Amniotic epithelial cell (primary cell): ENCODE data around the gene C7orf33.
A peak's percentile ranks its signal among the peaks of the same experiment; 100 is the strongest.
"Not testable (repeated sequence)": the region's sequence is repeated elsewhere in the genome, so short reads cannot be mapped to it uniquely, and the experiment has no call there.

ENCODE experiments used
- DNase-seq: peaks from one replicate; pipeline ENCODE4 v3.0.0-alpha.2; 2010; ENCODE audit warnings: low read depth

The C7orf33 gene

GRCh38 chr7:148580446-148580845 is 10.1 kb upstream of the C7orf33 start:
- DNase-seq, result no peak

- DNase-seq, result no peak
These were observed 8.9 kb upstream of the C7orf33 start for GRCh38 chr7:148581624-148582023.

DNA sequence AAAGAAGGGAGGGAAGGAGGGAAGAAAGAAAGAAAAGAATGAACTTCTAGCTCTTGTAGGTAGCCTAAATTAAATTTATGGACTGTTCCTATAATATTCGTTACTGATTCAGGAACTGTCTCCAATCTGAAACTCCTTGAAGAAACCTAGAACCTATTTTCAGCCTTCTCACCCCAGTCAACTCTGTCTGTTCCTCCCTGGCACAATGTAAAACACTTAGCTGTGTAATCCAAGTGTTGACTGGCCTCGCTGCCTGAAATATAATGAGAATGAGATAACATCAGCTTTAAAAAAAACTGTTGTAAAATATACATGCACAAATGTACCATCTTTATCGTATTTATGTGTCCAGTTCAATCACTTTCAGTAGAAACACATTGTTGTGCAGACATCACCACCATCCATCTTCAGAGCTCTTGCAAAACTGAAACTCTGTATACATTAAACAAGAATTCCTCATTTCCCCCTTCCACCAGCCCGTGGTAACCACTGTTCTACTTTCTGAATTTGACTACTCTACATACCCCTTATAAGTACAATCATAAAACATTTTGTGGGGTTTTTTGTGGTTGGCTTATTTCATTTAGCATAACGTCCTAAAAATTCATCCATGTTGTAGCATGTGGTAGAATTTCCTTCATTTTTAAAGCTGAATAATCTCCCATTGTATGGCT is 6.3 kb upstream of the C7orf33 start:
- no peak for DNase-seq

GRCh38 chr7:148585399-148585798 is 5.2 kb upstream of the C7orf33 start:
- no peak for DNase-seq

GRCh38 chr7:148587076-148587475 is 3.5 kb upstream of the C7orf33 start:
- DNase-seq, result no peak

DNA sequence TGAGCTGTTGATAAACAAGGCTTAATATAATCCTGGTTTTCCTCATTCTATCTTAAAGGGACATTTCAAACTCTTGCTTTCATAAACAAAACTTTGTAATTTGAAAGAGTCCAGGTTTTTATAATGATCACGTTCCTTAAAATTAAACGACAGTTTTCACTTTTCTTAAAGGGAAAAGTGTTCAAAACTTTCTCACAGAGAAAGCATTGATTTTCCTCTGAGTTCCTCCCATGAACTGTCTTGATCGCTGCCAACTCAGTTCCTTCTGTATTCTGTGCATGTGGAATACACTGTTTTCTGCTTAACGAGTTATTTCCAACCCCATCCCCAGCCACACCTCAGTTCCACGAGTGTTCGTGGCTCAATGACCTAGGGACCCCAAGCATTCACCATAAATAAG is 2.4 kb upstream of the C7orf33 start:
- no peak for DNase-seq

DNA sequence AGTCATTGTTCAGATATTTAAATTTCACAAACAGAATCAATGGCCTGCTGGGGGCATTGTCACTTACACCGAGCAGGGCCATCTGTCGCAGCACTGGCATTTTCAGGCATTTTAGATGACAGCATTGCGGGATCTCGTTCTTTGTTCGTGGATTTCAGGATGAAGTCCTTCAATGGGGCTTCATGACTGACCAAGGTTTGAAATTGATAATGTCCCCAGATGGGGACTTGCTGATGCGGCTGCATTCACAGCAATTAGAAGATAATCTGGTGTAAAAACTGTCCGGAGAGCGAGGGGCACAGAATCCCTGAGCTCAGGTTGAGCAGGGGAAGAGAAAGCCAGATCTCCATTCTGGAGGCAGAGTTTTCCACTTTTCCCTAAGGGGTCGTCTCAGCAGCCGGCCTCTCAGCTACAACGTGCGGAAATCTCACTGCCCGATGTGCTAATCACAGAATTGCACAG is 1.9 kb upstream of the C7orf33 start:
- no peak for DNase-seq

DNA sequence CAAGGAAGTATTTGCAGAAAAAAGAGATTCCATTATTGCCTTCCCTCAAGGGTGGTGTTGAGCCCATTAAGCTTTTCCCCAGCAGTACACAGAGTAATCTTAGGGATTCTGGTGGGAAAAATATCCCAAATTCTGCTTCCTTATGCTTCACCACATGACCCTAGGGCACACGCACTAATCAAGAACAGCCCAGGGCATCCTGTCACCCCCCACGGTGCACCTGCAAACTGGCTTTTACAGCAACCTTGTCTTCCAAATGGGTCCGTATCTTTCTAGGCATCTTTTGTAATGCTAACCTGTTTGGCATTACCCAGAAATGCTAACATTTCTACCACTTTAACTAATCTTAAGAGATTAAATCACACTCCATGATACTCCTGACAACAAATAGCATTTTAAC is 926 bp upstream of the C7orf33 start:
- no peak for DNase-seq

- not testable (repeated sequence) for DNase-seq
These were observed 5.8 kb downstream of the C7orf33 start for GRCh38 chr7:148596354-148596753.

- no peak for DNase-seq
These were observed 7.8 kb downstream of the C7orf33 start for GRCh38 chr7:148598351-148598750.

- DNase-seq, result no peak
These were observed 14.8 kb downstream of the C7orf33 start for GRCh38 chr7:148605350-148605749.

DNA sequence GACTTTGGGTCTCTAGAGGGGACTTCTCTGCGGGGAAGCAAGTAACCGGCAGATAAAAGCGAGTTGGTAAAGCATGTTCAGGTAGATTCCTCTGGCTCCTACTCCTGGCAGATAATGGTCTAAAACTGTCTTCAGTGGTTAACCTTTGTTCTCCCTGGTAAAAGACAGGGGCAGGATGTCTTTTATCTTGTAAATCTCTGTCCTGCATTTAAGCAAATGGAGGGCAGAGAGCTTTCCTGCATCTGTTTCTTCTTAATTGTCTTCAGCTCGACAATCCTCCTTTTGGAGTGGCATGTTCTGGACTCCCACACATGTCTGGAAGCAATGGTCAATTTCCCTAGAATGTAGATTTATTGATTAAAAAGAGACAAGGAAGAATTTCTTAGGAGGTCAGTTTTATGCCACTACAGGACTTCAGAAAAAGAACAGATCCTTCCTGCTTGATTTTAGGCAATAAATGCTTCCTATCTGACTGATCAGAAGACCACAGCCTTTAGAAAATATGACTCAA is 16.6 kb downstream of the C7orf33 start:
- no peak for DNase-seq

GRCh38 chr7:148609045-148609725 is 18.6 kb downstream of the C7orf33 start:
- DNase-seq, result no peak

DNA sequence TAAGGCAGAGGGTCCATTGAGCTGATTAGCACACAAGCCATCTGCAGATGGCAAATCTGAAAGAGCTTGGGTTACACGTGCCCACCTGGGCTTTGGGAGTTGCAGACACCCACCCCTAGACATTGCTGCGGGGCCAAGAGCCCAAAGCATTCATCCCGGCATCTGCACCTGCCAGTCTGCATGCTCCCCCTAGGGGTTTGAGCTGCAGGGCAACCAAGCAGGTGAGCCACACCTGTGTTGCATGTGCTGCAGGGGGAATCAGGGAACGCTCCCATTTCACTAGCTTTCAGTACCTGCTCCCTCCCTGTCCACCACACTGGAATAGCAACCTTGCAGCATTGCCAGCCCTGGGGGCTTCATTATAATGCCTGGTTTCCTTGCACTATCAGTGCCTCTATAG is 21.1 kb downstream of the C7orf33 start:
- no peak for DNase-seq

- DNase-seq, result no peak
These were observed 24.6 kb downstream of the C7orf33 start for GRCh38 chr7:148615085-148615730.

GRCh38 chr7:148620749-148621359 is 30.3 kb downstream of the C7orf33 start:
- no peak for DNase-seq

DNA sequence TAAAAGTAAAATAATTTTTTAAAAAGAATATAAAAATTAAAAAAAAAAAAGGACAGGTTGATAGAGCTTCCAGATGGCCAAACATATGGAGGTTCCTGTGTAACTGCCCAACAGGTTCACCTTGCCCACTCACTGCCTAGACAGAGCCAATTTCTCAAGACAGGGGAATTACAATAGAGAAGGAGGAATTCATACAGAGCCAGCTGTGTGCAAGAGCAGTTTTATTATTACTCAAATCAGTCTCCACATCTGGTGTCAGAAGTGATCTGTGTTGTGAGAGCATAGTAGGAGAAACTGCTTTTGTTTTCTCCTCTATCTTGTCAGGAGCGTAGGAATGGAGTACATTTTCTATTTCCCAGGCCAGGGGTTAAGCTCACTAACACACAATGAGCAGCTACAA is 31.0 kb downstream of the C7orf33 start:
- DNase-seq, result no peak

DNA sequence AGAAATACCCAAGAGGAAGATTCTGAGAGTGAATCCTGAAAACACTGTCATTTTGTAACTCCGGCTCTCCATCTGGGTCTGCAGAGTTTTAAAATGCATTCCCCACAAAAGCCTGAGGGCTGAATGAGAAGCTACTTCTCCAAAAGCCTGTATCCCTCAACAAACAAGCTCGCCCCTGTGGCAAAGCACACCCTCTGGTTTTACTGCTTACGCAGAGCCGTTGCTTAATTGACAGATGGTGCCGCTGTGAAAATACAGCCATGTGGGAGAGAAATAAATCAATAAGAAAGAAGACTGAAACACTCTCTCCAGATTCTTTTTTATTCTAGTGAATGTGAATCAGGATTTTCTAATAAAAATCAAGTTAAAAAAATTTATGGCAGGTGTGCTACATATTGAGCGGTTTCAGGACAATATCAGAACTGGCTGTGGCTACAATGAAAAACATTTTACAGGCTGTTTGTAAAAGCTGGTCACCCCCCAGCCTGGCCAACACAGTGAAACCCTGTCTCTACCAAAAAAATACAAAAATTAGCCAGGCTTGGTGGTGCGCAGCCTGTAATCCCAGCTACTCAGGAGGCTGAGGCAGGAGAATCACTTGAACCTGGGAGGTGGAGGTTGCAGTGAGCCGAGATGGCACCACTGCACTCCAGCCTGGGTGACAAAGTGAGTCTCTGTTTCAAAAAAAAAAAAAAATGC is 32.5 kb downstream of the C7orf33 start:
- DNase-seq, result no peak

DNA sequence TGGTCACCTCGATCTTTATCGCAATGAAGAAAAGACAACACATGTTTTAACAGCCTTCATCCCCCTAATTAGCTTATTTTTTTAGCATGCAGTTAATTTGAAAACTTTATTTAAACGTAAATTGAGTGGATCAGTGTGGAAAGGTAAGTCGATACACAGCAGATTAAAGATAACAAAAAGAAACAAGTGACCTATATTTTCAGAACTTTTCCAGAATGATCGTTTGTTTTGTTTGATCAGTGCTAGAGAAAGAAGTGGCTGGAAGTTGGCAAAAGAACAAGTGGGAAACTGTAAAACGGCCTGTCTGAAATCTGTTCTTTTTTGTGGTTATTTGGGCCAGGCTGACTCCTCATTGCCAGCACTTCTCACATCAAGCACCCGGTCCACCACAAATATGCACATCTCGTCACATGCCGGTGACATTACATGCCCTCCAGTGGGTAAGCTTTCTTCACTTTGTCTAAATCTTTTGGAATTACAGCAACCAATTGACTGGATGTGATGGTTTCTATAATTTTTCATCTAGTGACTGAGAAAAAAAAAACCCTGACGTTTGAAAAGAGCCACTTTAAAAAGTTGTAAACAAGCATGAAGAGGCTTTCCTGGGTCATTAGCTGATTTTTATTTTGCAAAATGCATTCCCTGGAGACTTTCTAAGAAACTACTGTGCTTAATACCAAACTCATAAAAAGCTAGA is 33.2 kb downstream of the C7orf33 start:
- peak; percentile 81 for DNase-seq

DNA sequence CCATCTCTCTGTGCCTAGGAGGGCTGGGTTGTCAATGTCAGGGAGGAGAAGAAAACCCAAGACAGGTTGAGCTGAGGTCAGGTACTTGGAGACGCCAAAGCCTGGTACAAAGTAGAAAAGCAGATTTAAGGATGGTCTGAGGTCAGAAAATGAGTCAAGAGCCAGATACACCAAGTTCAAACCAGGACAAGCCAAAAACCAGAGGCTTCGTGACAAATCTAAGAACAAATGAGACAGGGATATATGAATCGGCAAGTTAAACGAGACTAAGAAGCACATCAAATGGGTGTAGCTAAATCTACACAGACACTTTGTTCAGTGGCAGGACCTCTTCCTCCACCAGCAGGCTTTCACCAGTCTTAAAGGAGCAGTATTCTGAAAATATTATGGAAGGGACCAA is 34.2 kb downstream of the C7orf33 start:
- peak; percentile 53 for DNase-seq

DNA sequence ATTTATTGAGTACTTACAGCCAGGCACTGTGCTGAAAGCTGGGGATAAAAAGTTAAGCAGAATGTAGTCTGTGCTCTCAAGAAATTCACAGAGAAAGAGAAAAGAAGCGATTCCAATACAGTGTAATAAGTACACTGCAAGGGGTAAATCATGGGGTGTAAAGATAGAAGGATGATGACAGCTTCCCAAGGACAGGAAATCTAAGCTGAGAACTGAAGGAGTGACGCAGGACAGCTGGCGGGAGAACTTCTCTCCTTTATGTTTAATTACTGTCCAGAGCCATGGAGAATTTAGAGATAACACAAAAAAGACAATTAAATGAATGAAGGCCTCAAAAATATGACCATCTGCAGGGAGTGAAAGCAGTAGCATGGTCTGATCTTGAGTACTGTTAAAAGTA is 34.8 kb downstream of the C7orf33 start:
- no peak for DNase-seq
